ENCODE results near the gene B4GALT3.
A peak's percentile ranks its signal among the peaks of the same experiment; 100 is the strongest.

B4GALT3 gene

DNA sequence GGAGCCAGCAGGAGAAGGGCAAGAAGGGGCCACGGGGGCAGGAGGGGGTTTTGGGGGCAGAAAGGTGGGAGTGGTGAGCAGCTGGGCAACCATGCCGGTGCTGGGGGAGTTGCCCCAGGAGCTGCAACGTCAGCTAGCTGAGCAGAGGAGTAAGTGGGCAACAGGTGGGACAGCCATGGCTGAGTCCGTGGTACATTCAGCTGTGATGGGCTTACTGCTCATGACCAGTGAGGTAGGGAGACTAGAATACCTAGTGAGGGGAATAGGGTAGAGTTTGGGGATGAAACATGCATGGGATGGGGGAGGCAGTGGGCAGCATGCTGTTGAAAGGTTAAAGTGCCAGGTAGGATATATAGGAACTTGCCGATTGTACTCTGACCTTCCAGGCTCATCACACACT is 15.7 kb downstream of the B4GALT3 start:
- no peak for DNase-seq (ENCODE audit: low read depth)

DNA sequence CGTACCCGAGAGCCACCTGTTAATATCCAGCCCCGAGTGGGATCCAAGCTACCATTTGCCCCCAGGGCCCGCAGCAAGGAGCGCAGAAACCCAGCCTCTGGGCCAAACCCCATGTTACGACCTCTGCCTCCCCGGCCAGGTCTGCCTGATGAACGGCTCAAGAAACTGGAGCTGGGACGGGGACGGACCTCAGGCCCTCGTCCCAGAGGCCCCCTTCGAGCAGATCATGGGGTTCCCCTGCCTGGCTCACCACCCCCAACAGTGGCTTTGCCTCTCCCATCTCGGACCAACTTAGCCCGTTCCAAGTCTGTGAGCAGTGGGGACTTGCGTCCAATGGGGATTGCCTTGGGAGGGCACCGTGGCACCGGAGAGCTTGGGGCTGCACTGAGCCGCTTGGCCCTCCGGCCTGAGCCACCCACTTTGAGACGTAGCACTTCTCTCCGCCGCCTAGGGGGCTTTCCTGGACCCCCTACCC is 16.6 kb downstream of the B4GALT3 start:
- no peak for DNase-seq (ENCODE audit: low read depth)

DNA sequence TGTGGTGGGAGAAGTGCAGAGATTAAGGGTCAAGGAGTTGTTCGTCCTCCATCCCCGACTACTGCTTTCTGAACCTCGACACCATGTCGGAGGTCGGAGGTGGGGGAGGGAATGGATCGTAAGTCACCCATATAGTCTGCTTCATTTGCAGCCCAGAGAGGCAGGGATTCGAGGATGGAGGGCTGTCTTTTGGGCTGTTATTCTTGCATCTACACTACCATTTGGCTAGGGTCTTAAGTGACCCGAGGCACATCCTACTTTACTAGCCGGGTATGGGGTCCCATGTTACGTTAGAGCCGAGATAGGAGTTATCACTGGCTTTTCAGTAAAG is 17.4 kb downstream of the B4GALT3 start:
- DNase-seq (ENCODE audit: low read depth), result no peak

DNA sequence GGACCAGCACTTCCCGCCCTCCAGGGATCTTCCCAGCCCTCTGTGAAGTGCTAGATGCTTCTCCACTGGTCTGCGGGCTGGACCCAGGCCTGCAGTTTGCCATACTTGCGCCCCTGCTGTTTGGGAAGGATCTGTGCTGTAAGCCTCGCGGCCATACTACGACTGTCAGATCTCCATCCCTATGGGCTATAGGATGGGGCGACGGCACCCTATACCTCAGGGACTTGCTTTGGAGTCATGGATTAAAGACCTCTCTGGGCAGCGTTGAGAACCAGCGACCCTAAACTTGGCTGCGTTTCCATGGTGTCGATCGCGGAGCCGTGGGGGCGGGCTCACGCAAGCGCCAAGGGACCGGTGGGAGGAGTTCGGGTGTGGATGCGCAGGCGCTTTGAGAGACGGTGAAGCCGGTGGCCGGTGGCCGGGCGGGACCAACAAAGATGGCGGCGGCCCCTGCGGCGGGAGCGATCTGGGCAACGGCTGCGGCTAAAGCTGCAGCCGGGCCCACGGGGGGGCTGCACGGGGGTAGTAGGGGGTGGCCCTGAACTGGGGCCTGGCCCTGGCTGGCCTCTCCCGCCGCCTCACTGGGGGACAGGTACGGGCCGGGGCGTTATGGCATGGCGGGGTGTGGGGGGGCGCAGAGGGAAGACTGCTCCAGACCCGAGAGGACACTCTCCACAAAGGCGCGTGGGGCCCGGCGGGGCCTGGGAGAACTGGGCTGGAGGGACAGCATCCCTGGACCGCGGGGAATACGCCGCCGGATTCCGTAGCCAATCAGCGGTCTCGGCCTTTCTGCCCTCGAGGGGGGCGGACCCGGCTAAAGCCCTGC is 18.0 kb downstream of the B4GALT3 start, which contains the start of gene USP21:
Gene USP21, plus strand, starts transcription at position 414 of the 826 bp plus-strand sequence. CDS start 1,141 bp downstream, outside the sequence.
- DNase-seq (ENCODE audit: low read depth), result peak; percentile 86

DNA sequence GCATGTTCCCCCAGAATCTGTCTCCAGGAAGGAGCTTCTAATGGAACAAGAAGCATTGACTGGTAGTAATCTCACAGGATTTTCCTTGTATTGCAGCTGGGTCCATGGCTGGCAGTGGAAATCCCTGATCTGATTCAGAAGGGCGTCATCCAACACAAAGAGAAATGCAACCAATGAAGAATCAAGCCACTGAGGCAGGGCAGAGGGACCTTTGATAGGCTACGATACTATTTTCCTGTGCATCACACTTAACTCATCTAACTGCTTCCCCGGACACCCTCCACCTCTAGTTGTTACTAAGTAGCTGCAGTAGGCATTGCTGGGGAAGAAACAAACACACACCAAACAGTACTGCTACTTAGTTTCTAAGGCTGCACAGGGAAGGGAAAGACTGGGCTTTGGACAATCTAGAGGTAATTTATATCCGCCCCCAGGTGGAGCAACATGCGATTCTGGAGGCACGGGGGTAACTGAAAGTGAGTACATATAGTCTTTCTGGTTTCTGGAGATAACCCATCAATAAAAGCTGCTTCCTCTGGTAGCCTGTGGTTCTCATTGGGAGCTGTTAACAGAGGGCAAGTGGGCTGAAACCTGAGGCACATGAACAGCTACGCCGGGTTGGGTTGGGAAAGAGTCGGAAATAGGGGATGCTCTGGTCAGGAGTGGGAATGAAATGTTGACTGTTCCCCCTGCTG is 18.8 kb downstream of the B4GALT3 start:
- no peak for DNase-seq (ENCODE audit: low read depth)

DNA sequence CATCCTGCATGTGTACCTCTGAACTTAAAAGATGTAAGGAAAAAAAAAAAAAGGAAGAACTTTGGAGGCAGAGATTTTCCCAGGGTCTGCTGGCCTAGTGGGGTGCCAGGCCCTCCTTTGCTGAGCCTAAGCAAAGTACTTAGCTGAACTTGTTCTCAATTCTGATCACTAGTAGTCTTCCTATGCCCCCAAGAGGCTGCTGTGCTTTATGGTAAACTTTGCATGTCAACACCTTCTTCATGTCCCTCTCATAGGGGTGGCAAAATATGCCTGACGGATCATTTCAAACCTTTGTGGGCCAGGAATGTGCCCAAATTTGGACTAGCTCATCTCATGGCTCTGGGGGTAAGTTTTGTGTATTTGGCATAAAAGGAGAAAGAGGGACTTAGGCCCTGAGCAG is 19.4 kb downstream of the B4GALT3 start:
- DNase-seq (ENCODE audit: low read depth), result no peak

DNA sequence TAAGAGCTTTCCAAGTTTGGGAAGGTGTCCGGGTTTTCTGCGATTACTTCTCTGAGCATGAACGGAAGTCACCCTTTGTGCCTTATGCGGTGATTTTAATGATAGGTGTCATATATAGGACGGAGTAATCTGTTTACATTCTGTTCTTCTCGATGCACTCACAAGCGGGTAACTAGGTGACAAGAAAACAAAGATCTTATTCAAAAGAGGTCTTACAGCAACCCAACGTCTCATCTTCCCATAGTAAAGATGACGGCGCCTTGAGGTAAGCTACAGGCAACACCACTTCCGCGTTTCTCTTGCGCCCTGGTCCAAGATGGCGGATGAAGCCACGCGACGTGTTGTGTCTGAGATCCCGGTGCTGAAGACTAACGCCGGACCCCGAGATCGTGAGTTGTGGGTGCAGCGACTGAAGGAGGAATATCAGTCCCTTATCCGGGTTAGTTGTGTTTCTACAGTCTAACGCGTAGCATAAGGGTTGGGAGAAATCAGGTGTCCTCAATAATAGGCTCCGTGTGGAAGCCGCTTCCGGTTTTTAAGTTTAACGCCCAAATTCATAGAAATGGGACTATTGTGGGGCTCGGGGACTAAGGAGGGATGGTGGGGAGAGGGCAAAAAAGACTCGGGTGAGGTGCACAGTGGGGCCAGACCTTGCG is 23.5 kb downstream of the B4GALT3 start, which contains the start of gene UFC1:
Gene UFC1, plus strand, starts transcription at position 297 of the 656 bp plus-strand sequence. Its CDS starts 20 bp downstream, at position 317.
- peak; percentile 69 for DNase-seq (ENCODE audit: low read depth)

DNA sequence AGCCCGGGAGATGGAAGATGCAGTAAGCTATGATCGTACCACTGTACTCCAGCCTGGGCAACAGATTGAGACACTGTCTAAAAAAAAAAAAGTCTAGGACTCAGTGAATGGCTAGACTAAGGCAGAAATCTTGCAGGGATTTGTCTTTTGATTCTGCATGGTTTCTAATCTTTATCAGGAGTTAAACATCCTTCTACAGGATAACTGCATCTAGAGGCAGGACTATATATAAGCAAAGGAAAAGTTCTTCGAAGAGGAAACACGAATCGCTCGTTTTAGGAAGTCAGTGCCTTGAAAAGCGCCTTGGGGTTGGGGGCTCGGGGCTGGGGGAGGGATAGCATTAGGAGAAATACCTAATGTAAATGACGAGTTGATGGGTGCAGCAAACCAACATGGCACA is 24.1 kb downstream of the B4GALT3 start:
- DNase-seq (ENCODE audit: low read depth), result no peak

DNA sequence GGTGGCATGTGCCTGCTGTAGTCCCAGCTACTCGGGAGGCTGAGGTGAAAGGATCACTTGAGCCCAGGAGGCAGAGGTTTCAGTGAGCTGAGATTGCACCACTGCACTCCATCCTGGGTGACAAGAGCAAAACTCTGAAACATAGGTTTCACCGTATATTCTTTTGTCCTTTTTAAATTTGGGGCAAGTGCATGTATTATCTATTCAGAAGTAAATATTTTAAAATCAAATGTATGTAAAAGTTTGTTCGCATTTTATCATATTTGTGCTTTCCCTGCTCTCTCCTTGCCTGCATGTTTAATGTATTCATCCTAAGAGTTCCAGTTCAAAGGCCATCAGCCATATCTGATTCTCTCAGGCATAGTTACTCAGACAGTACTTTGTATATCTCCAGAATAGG is 31.5 kb downstream of the B4GALT3 start:
- no peak for DNase-seq (ENCODE audit: low read depth)

DNA sequence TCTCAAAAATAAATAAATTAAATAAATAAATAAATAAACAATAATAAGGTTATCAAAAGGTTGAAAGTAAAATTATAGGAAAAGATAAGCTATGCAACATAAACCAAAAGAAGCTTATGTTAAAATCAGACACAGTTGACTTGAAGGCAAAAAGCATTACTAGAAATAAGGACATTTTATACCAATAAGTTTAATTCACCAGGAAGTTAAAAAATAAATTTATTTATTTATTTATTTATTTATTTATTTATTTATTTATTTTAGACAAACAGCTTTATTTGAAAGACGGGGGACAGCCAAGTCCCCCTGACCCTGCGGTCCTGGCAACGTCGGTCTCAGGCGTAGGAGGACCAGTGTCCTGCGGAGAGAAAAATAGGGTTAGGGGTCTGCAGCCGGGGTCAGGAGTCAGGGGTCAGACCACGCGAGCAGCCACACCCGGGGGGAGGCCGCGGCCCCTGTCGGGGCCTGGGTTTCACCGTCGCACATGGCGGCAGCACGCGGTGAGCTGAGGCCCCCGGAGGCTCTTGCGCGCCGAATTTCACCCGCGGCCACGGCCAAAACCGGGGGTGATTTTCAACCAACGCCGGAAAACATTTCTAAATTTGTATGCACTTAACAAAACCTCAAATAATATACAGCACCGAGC is 36.4 kb downstream of the B4GALT3 start:
- DNase-seq (ENCODE audit: low read depth), result no peak

DNA sequence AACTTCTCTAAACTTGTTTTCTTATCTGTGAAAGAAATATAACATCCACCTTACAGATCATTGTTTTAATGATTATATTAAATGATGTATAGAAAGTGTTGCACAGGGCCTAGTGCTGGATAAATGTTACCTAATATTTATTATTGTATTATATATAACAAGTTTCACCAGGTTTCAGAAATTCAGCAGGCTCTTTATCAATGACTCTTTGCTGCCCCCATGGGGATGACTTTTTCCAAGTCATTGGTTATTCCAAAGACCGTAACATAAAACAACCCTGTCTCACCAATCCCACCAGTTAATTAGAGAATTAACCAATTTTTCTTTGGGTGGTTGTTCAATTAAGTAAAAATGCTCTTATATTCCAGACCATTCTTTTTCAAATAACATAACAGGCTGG is 37.5 kb downstream of the B4GALT3 start:
- DNase-seq (ENCODE audit: low read depth), result no peak

DNA sequence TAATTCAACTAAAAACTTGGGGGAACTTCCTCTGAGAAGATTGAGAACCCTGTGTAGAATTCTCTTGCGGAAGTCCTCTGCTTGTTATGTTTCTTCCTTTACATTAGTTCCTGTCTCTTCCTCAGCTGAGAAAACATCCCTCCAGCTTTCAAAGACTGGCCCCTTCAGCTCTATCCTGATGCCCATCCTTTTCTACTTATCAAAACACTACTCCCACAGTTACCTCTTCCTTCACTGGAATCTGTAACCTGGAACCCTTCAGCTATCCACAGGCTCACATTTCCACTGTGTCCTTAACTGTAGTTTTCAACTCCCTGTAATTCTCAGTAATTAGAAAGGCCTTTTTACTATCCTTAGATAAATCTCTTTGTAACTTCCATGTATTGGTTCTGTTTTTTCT is 38.9 kb downstream of the B4GALT3 start:
- no peak for DNase-seq (ENCODE audit: low read depth)

DNA sequence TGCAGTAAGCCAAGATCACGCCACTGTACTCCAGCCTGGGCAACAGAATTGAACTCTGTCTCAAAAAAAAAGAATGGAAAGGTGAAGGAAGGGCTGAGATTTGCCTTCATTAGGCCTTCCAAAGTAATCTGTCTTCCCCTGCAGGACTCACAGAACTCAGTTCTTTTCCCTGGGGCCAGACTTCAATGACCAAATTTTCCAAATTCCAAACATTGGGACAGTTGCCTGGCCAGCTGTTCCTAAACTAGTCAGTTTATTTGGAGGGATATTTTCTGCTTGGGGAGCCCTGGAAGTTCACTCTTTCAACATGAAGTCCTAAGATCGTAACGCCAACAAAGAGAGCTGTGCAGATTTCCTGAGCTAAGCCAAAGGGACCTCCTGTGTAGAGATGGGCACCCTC is 39.4 kb downstream of the B4GALT3 start:
- no peak for DNase-seq (ENCODE audit: low read depth)

DNA sequence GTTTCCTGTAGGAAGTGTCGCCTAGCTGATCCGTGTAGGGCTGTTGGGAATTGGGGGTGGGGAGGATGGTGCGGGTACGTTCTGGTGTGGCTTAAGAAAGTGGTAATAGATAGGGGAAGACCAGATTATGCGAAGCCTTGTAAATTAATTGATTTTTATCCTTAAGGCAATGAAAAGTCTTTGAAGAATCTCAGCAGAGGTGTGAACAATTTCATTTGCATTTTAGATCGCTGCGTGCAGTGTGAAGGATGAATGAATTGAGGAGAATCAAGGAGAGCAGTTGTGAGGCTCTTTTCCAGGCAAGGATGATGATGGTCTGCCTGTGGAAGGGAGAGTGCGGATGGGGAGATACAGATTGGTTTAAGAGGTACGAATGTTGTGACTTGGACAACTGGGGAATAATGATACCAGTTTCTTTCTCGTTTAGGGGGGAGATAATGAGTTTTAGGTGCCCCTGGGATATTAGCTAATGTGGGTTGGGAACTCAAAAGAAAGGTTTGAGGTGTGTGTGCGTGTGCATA is 44.0 kb downstream of the B4GALT3 start:
- DNase-seq (ENCODE audit: low read depth), result no peak

DNA sequence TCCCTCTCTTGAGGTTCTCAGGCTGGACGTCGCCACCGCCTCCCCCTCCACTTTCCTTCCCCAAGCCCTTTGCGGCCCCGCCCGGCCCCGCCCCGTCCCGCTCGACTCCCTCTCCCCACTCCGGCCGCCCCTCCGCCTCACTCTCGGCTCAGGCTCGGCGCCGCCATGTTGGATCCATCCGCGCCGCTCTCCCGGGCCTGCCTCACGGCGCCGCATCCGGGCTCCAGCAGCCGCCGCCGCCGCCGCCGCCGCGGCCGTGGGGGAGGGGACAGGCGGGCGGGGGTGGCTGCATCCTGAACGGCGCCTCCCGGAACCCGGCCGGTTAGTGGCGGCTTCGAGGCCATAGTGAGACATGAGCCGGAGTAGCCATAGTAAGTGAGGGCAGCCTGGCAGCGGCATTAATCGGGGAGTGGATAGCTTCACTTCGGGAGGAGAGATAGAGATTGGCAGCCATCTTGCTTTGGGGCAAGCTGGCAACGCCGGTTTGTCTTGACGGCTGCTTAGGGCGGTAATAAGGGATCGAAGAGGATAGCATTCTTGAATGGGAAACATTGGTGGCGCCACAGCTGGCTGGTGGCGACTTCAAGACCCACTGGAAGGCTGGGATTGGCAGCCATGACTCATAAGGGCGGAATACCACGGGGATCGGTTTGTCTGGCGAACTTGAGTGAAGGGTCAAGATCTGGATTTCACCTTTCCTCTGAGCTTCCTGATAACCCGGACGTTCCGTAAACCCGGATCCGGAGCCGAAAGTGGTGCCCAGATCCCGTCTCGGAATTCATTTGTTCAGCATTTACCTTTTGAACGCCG is 44.7 kb downstream of the B4GALT3 start, which contains the start of gene DEDD:
Gene DEDD, minus strand, starts transcription at position 258 of the 810 bp plus-strand sequence. CDS start 8,205 bp downstream, outside the sequence.
- DNase-seq (ENCODE audit: low read depth), result peak; percentile 81

DNA sequence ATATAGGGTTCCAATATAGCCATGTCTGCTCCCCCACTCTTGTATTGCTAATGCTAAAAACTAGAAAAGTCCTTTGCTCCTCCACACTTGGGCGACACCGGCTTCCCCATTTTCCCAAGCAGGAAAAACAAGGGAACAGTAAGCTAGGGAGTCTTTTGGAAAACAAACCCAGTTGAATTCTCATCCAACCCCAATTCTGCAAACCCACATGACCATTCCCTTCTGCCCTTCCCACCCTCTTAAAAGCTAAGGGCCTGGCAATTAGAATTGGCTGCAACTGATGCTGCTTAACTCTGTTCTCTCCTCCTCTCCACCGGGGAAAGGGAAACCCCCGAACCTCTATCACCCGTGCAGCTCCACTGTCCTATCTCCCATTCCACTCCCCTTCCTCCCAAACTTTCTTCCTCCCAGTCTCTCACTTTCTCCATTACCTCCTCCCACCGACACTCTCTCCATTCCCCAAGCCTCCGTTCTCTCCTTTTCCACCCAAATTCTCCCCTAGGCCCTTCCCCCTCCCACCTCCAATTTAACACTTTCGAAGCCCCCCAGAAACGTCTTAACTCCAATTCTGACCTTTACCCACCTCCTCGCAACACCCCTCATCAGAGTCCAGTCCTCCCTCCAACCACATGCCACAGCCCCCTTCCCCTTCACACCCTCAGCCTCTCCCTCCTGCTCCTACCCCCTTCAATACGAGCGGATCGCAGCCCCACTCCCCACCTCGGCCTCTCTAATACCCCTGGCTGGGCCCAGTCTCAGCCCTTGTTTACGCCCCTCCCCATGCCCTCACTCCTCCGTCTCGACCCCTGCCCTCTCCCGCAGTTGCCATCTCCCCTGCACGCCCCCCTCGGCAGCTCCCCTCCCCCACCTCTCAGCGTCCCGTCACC is 45.5 kb downstream of the B4GALT3 start:
- no peak for DNase-seq (ENCODE audit: low read depth)

DNA sequence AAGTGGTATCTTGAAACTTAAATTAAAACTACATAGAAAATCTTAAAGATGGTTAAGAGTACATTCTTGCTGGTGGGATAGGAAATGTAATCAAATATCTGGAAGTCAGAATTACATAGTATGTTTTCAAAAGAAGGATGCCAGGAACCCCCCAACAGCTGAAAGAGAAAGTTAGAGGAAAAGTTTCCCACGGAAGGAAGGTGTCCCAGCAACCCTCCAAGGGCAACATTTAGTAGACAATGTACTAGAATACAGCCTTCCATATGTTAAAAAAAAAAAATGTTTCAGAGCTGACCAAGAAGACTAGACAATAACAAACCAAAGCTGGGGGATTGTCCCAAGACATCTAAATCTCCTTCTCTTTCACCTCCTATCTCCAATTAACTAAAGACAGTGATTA is 47.0 kb downstream of the B4GALT3 start:
- DNase-seq (ENCODE audit: low read depth), result no peak

DNA sequence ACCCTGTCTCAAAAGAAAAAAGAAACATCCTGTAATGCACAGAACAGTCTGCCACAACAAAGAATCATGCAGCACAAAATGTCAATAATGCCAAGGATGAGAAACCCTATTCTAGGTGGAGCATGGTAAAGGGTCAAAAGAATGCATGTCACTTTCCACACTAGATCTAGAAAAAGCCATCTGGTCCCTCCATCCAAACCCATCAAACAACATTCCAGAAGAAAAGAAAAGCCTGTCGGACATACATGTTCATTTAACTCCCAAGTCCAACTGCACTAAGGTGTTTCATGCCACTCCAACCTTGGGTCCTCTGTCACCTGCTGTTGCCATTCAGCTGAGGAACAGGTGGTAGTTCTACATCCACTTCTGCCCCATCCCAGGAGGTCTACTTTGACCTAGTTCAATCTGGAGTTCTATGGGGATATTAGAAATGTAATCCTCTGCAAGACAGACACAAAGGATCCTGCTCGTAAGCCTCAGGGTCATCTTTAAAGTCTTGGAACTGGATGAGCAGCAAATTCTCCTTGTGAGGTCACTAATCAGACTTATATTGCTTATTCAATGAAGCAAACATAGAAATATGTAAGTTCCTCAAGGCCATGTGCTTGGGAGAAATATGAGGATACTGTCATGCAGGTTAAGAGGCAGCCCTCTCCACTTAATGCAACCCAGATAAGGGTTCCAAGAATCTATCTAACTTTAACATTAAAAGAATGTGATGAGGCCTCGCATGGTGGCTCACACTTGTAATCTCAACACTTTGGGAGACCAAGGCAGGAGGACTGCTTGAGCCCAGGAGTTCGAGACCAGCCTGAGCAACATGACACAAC is 48.5 kb downstream of the B4GALT3 start:
- DNase-seq (ENCODE audit: low read depth), result no peak

DNA sequence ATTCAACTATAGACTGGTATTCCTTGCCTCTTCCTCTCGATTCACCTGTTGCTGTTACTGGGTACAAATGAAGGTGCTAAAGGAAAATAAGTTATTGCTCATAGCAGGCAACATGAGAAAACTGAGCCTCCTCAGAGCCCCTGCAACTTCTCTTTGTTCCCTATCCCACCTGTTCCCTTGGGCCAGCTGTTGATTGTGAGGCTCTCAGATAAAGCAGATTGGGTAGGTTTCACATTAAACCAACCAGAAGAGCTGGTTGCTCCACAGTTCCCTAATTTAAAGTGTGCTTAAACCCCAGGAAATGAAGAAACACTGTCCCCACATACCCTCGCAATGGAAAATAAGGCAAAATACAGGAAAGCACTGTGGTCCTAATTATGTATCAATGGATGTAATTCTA is 49.7 kb downstream of the B4GALT3 start:
- no peak for DNase-seq (ENCODE audit: low read depth)

All from activated T-helper 1 cell treated with Interleukin-2 at 50 U/mL for 16 hours (primary cell).